ENCODE data around the gene PTK7. TPM values are rescaled to one million over a fixed set of nuclear protein-coding genes. Genes with fewer than 3 reads are reported as not detected.
"Not testable (repeated sequence)": the region's sequence is repeated elsewhere in the genome, so short reads cannot be mapped to it uniquely, and the experiment has no call there.

The PTK7 gene
- polyA plus RNA-seq, 1 donor, result 53.2 TPM

DNA sequence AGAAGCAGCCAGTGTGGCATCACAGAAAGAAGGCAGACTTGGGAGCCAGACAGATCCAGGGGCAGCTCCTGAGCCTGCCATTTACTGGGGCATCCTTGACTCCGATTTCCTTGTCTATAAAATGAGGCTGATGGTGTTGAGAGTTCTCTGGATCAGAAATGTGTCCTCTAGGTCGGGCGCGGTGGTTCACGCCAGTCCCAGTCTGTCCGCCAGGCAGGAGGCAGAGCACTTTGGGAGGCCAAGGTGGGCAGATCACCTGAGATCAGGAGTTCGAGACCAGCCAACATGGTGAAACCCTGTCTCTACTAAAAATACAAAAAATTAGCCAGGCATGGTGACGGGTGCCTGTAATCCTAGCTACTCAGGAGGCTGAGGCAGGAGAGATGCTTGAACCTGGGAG is 41.4 kb downstream of the PTK7 start:
- DNase-seq (ENCODE audit: low read depth), result not testable (repeated sequence)

DNA sequence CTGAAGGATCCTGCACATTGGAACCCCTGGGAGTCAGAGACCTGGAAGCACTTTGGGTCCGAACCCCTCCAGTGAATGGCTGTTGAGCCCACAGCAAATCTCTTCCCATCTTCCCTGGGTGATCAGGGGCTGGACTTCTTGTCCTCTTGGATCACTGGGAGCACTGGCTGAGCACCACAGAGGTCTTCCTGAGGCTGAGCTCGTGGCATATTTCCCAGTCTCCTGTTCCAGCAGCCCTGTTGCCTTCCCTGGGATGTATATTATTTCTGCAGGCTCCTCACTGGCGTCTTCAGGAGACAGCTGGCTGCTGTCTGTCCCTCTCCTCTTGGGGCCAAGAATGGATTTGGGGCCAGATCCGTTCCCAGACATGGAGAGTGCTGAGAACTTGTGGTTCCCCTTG is 43.4 kb downstream of the PTK7 start:
- no peak for DNase-seq (ENCODE audit: low read depth)

DNA sequence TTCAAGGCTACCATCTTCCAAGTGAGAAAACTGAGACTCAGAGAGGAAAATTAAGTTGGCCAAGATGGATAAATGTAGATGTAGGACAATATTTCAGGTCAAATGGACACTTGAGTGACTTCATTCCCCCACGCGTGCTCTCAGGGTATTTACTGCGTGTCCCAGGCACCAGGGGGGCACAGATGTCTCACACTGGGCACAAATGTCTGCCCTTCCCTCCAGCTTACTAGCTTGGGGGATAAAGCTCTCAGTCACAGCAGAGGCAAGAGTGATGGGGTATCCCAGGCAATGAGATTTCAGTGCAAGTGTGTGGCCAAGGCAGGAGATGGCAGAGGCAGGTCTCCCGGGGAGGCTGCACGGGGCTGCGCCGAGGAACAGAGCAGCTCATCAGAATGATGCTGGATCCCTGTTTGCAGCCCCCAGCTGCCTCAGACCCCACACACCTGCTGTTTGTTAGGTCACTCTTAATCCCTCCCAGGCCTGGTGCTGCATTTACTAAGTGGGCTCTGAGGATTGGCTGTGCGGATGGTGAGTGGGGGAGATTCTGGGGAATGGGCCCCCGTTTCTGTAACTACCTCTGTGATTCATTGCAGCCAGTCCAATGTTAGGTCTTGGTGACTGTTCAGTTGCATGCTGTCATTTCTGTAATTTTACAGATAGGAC is 44.1 kb downstream of the PTK7 start:
- no peak for DNase-seq (ENCODE audit: low read depth)

DNA sequence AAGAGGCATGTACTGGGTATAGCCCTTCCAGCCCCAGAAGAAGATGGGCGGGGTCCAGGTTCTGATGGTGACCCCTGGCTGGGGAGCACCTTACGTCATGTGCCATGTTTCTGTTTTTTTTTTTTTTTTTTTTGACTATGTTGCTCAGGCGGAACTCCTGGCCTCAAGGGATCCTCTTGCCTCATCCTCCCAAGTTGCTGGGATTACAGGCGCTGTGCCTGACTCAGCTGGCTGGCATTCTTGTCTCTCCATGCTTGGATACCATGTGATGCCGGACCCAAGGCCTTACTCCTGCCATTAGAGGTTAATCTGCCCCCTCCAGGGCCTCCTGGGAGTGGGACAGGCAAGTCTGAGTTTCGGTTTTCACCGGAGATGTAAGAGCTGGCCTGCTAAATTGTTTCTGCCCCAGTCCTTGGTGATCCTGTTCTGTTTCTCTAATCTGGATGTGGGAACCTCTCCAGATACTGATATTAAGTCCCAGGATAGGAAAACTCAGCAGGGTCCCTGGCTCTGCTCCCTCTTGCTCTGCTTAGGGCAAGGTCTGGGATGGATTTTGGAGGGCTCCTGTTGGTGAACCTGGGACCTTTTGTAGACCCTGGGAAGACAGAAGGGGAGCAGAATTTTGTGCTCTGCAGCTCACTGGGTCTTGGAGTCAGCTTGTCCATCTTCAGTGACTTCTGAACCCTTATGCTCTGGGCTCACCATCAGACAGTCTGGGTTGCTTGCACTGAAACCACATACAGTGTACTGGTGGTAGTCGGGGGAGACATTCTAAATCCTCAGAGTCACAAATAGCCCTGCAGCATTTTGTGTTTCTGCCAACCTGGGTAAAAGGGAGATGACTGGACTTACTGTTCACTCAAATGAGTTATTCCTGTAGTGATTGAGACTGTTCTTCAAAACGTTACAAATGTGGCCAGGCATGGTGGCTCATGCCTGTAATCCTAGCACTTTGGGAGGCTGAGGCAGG is 45.1 kb downstream of the PTK7 start:
- DNase-seq (ENCODE audit: low read depth), result no peak

DNA sequence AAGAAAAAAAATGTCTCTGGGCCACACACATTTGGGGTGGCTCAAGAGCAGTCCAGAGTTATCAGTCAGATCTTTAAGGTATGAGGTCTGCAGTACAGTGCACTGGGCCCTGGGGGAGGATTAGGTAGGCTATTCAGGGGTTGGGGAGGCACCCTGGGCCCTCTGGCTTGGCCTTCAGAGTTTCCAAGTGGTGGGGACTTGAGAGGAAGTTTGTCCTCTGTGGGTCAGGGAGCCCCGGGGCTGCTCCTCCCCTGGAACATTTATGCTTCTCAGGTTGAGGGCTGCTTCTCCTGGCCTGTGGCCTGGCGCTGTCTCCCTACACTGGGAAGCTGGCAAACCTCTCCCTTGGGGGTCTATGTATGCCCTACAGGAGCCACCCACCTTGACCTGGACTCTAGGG is 46.0 kb downstream of the PTK7 start:
- no peak for DNase-seq (ENCODE audit: low read depth)

DNA sequence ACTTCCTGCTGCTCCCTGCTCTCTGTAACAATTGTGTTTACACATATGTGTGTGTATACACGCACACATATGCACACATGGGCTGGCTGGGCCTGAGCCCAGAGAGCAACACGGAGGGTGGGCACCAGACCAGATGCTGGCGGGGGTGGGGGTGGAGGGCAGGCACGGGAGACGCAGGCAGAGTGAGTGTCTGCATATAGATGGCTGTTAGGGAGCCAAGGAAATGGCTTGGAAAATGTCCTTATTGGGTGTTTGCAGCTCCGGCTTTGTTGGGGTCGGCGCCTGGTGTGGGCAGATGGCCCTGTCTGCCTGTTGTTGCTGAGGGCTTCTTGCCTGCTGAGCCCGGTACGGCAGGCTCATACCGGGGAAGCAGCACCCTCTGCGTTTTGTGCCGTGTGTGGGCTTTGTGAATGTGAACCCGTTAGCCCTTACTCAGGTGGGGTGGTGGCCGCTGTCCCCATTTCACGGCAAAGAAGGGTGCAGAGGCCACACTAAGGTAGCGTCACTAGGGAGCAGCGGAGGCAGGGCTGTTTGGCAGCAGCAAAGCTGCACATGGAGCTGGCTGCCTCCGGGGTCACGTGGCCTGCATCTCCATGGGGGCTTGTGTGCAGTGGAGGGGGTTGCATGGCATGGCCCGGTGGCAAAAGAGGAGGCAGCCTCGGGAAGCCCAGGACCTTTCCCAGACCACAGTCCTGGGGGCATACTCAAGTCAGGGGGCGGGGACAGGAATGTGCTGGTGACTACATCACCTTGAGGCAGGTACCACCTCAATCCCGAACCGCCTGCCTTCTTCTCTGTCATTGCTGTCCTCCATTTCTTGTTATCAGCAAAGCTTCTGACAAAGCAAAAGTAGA is 47.6 kb downstream of the PTK7 start:
- no peak for DNase-seq (ENCODE audit: low read depth)

DNA sequence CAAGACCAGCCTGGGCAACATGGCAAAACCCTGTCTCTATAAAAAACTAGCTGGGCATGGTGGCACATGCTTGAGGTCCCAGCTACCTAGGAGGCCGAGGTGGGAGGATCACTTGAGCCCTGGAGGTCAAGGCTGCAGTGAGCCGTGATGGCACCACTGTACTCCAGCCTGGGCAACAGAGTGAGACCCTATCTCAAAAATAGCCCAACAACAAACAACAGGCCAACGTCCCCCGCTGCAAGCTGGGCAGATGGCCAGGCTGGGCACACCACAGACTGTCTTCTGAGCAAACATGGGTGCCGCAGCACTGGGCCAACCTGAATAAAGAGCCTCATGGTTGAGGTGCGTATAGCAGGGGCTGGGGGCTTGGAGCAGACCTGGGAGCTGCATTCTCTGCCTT is 48.4 kb downstream of the PTK7 start:
- no peak for DNase-seq (ENCODE audit: low read depth)

DNA sequence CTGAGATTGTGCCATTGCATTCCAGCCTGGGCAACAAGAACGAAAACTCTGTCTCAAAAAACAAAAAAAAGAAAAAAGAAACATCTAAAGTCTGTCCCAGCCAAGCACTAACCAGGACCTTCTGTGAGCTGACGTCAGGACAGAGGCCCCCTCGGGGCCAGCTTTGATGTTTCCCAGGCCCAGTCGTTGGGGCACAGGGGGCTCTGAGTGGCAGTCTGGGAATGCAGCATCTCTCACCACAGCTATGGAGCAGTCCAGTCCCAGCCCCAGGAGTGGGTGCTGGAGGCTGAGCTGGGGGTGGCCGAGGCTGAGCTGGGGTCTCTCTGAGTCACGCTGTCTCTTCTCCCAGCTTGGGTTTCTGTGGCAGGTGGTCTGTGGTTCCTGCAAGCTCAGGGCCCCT is 49.0 kb downstream of the PTK7 start:
- no peak for DNase-seq (ENCODE audit: low read depth)

DNA sequence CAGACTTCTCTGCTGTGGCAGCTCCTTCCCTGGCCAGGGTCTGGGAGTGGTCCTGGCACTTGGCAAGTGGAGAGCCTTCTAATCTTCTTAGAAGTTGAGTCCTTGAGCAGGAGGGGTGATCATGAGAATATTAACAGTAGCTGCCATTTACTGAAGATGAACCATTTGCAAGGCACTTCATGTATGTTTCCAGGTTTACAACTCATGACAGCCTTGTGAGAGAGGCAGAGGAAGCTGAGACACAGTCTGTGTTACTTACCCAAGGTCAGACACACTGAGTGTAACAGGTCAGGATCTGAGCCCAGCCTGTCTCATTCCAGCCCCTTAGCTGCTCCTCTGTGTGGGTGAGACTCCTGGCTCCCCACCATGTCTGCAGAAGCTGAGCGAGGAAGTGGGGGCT is 49.4 kb downstream of the PTK7 start:
- DNase-seq (ENCODE audit: low read depth), result no peak

DNA sequence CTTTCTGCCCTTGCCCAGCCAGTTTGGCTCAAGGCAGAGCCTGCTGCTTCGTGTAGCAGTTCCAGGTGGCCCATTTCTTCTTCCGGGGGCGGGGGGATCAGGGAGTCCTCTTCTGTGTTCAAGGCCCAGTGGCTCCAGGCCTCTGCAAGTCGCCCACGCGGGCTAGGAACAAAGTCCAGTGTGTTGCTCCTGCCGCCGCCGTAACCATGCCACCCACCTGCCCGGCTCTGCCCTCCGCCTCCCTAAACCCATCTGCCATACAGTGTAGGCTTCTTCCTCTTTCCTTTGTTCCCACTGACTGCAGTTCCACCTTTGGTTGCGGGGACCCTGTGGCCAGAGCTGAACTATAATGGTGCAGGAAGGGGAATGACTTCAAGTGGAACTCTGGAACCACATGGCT is 51.1 kb downstream of the PTK7 start:
- no peak for DNase-seq (ENCODE audit: low read depth)

DNA sequence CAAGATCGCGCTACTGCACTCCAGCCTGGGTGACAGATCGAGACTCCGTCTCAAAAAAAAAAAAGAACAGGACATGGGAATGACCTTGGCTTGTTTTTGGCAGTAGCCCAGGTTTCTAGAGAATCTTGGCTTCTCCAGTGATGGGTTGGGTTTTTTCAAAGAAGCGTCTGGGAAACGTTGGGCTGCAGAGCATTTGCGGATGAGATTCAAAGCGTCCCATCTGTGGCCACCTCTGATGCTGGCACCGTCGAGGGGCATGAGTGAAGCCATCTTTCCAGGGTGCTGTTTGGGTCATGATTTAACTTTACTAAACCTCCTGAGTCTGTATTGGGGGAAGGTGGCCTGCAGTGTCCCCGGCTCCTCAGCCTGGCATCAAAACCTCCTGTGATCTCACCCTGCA is 51.8 kb downstream of the PTK7 start:
- no peak for DNase-seq (ENCODE audit: low read depth)

DNA sequence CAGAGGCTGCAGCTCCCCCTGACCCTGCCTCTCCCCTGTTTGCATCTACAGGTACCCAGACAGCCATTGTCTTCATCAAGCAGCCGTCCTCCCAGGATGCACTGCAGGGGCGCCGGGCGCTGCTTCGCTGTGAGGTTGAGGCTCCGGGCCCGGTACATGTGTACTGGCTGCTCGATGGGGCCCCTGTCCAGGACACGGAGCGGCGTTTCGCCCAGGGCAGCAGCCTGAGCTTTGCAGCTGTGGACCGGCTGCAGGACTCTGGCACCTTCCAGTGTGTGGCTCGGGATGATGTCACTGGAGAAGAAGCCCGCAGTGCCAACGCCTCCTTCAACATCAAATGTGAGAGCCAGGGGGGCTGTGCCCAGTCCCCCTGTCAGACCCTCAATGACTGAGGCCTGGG is 52.8 kb downstream of the PTK7 start:
- DNase-seq (ENCODE audit: low read depth), result no peak

DNA sequence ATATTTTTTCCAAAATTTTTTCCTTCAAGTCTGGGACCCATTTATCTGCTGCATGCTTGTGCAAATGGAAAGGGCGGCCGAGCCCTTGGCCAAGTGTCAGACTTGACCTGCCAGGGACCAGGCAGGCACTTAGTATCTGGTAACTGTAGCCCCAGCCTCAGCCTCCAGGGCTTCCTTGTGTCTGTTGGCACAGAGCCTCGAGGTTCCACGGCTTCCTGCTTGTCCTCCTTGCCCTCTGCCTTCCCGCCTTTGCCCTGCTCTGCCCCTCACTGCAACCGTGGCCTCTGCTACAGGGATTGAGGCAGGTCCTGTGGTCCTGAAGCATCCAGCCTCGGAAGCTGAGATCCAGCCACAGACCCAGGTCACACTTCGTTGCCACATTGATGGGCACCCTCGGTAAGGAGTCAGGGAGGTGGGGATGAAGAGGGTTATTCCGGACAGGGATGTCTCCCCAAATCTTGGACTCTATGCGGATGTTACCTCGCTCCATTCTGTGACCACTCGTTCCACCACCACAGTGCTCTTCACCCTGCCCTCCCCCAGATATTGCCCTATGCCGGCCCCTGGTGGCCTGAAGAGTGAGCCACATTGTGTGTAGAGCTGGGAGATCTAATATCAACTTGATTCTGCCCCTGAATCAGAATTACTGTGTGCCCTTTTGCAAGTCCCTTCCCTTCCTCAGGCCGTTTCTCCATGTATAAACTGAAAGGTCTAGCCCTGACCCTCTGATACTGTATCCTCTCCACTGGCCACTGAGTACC is 53.5 kb downstream of the PTK7 start:
- DNase-seq (ENCODE audit: low read depth), result no peak

DNA sequence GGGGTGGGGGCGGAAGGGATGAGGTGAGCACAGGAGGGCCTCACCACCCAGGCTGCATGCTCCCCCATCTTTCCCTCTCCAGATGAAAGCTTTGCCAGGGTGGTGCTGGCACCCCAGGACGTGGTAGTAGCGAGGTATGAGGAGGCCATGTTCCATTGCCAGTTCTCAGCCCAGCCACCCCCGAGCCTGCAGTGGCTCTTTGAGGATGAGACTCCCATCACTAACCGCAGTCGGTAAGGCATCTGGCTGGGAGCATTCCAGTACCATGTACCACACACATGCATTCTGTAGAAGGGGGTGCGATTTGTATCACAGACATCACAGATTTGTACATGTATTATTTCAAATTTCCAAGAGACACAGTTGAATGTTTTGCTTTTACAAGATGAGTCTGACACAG is 54.3 kb downstream of the PTK7 start:
- no peak for DNase-seq (ENCODE audit: low read depth)

DNA sequence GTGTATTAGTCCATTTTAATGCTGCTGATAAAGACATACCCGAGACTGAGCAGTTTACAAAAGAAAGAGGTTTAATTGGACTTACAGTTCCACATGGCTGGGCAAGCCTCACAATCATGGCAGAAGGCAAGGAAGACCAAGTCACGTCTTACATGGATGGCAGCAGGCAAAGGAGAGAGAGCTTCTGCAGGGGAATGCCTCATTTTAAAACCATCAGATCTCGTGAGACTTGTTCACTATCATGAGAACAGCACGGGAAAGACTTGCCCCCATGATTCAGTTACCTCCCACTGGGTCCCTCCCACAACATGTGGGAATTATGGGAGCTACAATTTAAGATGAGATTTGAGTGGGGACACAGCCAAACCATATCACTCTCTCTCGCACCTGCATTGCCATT is 55.3 kb downstream of the PTK7 start:
- not testable (repeated sequence) for DNase-seq (ENCODE audit: low read depth)

DNA sequence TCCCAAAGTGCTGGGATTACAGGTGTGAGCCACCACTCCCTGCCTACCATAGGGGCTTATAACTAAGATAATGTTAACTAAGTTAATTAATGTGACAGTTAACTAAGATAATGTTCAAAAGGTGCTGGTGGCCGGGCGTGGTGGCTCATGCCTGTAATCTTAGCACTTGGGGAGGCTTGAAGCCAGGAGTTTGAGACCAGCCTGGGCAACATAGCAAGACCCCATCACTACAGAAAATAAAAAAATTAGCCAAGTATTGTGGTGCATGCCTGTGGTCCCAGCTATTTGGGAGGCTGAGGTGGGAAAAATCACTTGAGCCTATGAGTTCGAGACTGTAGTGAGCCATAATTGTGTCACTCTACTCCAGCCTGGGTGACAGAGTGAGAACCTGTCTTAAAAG is 62.2 kb downstream of the PTK7 start:
- DNase-seq (ENCODE audit: low read depth), result no peak

DNA sequence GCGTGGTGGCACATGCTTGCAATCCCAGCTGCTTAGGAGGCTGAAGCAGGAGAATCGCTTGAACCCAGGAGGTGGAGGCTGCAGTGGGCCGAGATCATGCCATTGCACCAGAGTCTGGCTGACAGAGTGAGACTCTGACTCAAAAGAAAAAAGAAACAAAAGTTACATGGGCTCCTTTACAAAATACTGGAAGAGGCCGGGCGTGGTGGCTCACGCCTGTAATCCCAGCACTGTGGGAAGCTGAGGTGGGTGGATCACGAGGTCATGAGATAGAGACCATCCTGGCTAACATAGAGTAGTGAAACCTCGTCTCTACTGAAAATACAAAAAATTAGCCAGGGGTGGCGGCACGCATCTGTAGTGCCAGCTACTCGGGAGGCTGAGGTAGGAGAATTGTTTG is 63.9 kb downstream of the PTK7 start:
- DNase-seq (ENCODE audit: low read depth), result not testable (repeated sequence)

DNA sequence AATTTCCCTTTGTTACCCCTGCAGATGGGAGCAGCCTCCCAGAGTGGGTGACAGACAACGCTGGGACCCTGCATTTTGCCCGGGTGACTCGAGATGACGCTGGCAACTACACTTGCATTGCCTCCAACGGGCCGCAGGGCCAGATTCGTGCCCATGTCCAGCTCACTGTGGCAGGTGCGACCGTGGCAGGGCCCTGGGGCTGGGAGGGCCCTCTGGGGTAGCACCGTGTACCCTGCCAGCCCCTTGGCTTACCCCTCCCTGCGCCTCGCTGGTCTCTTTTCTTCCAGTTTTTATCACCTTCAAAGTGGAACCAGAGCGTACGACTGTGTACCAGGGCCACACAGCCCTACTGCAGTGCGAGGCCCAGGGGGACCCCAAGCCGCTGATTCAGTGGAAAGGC is 65.5 kb downstream of the PTK7 start:
- DNase-seq (ENCODE audit: low read depth), result no peak

DNA sequence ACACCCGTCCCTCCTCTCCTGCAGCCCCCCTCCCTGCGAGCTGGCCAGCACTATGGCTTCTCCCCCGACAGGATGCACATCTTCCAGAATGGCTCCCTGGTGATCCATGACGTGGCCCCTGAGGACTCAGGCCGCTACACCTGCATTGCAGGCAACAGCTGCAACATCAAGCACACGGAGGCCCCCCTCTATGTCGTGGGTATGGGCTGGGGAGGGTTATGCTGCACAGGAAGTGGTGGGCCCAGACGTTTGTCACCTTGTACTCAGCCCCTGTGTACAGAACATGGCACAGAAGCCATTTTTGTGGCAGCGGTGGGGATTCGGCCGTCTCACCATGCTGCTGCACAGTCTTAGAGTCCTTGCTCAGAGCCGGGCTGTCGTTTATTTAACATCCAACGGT is 66.0 kb downstream of the PTK7 start:
- no peak for DNase-seq (ENCODE audit: low read depth)

DNA sequence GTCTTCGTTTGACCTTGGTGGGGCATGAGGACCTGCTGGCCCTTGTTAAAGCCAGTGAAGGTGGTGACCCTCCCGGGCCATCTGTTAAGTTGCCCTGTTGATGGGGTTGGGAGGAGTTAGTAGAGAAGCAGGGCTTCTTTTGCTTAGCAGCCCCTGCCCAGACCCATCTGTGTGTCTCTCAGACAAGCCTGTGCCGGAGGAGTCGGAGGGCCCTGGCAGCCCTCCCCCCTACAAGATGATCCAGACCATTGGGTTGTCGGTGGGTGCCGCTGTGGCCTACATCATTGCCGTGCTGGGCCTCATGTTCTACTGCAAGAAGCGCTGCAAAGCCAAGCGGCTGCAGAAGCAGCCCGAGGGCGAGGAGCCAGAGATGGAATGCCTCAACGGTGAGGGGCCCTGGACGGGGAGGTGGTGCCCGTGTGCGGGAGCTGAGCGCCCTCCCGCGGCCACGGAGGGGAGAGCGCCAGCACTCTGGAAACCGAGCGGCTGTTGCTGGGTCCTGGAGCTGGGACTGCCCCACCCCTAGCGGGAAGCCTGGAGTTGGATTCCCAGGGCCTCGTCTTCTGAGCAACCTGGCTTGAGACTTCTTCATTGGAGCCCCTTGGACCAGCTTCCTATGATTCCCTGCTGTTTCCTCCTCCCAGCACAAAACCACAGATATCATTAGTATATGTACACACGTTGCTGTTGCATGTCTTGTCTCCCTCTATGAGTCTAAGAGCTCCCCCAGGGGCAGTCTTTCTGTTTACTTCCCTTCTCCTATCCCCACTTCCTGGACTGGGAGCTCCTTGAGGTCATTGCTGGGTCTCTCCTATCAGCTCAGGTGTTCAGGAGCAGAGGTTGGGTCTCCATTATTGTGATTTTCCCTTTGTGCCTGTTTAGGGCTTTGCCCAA is 67.4 kb downstream of the PTK7 start:
- DNase-seq (ENCODE audit: low read depth), result peak; percentile 81

All from forelimb muscle (tissue), 1 donor.